HepG2 (cell line): ENCODE results near the gene PHF19. TPM values are rescaled to one million over a fixed set of nuclear protein-coding genes. Genes with fewer than 3 reads are reported as not detected.

Source experiments
- BORCS8-MEF2B ChIP-seq: sonication (generic); formaldehyde crosslinking; IDR thresholded peaks from 2 replicates; pipeline ENCODE4 v1.8.0; 2022; ENCODE audit warnings: mild to moderate bottlenecking, missing genetic modification reagents
- FLYWCH1 ChIP-seq: sonication (generic); formaldehyde crosslinking; IDR thresholded peaks from 2 replicates; pipeline ENCODE4 v1.8.1; 2023; ENCODE audit warnings: mild to moderate bottlenecking, missing genetic modification reagents
- ISL2 ChIP-seq: sonication (generic); formaldehyde crosslinking; IDR thresholded peaks from 2 replicates; pipeline ENCODE4 v1.5.0; 2020; ENCODE audit warnings: missing genetic modification reagents
- KDM3A ChIP-seq: IDR thresholded peaks from 2 replicates; pipeline ENCODE4 v1.6.1; 2018; ENCODE audit warnings: low read depth, missing compliant biosample characterization
- NFATC3 ChIP-seq: sonication (generic); formaldehyde crosslinking; IDR thresholded peaks from 2 replicates; pipeline ENCODE4 v1.5.1; 2020; ENCODE audit warnings: mild to moderate bottlenecking, missing genetic modification reagents
- PAWR ChIP-seq: sonication (generic); formaldehyde crosslinking; IDR thresholded peaks from 2 replicates; pipeline ENCODE4 v1.4.0; 2020; ENCODE audit warnings: missing genetic modification reagents, mild to moderate bottlenecking, borderline replicate concordance
- POLR2AphosphoS2 ChIP-seq: IDR thresholded peaks from 2 replicates; pipeline ENCODE4 v1.6.1; 2011; ENCODE audit warnings: low read depth, low read length, improper control_type of control experiment
- POLR2G ChIP-seq: fragments of 200-400 bp; formaldehyde crosslinking; IDR thresholded peaks from 2 replicates; pipeline ENCODE4 v1.6.1; 2018; ENCODE audit warnings: mild to moderate bottlenecking, low read depth, low read length, moderate library complexity
- RAD21 ChIP-seq: fragments of 450-650 bp; formaldehyde crosslinking; IDR thresholded peaks from 2 replicates; pipeline ENCODE4 v1.5.0; 2020; ENCODE audit warnings: mild to moderate bottlenecking
- RXRB ChIP-seq: IDR thresholded peaks from 2 replicates; pipeline ENCODE4 v1.6.1; 2016; ENCODE audit warnings: borderline replicate concordance, missing genetic modification reagents, missing compliant biosample characterization
- SNAPC5 ChIP-seq: sonication (generic); formaldehyde crosslinking; IDR thresholded peaks from 2 replicates; pipeline ENCODE4 v1.8.1; 2023; ENCODE audit warnings: mild to moderate bottlenecking, missing genetic modification reagents, borderline replicate concordance
- ZBTB1 ChIP-seq: sonication (generic); formaldehyde crosslinking; IDR thresholded peaks from 2 replicates; pipeline ENCODE4 v1.4.0; 2020; ENCODE audit warnings: missing genetic modification reagents, borderline replicate concordance
- ZBTB7B ChIP-seq: sonication (generic); formaldehyde crosslinking; IDR thresholded peaks from 2 replicates; pipeline ENCODE4 v1.4.0; 2020; ENCODE audit warnings: missing genetic modification reagents
- ZFP37 ChIP-seq: sonication (generic); formaldehyde crosslinking; IDR thresholded peaks from 2 replicates; pipeline ENCODE4 v1.4.0; 2020; ENCODE audit warnings: missing genetic modification reagents, borderline replicate concordance
- ZNF709 ChIP-seq: sonication (generic); formaldehyde crosslinking; IDR thresholded peaks from 2 replicates; pipeline ENCODE4 v1.5.0; 2020; ENCODE audit warnings: mild to moderate bottlenecking, missing genetic modification reagents
- ZNF773 ChIP-seq: sonication (generic); formaldehyde crosslinking; IDR thresholded peaks from 2 replicates; pipeline ENCODE4 v1.4.0; 2020; ENCODE audit warnings: missing genetic modification reagents, borderline replicate concordance
- ZNF800 ChIP-seq: sonication (generic); formaldehyde crosslinking; IDR thresholded peaks from 2 replicates; pipeline ENCODE4 v1.4.0; 2020; ENCODE audit warnings: missing genetic modification reagents
- polyA plus RNA-seq, 8 experiments: library from polyadenylated mRNA; depleted of rRNA in 3 of 8; stranded (reverse) in 7 of 8; unstranded in 1 of 8; fragments of >200 nt; fragmentation: Illumina TruSeq in 4 of 8; extraction: Trizol in 4 of 8; gene quantifications; 2 replicates each; pipeline versions ENCODE4 v1.2.1 to v1.2.3, GENCODE V29; 2011 to 2016; ENCODE audit warnings: low read depth in 4 of 8, missing spikeins in 1 of 8, mixed read lengths in 1 of 8; ENCODE audit not compliant: insufficient read depth in 1 of 8
- total RNA-seq, 5 experiments: library from RNA; depleted of rRNA; stranded (reverse); fragments of >200 nt; fragmentation: Illumina TruSeq; extraction: Trizol; gene quantifications; 2 replicates each; pipeline ENCODE4 v1.2.3, GENCODE V29; 2016; ENCODE audit warnings: low read depth in 1 of 5
- TF ChIP-seq, protein P1 (sequence below): IDR thresholded peaks from 2 replicates; pipeline ENCODE4 v1.6.1; 2016; ENCODE audit warnings: control low read depth
- TF ChIP-seq, protein P2 (sequence below): IDR thresholded peaks from 2 replicates; pipeline ENCODE4 v1.4.0; 2020; ENCODE audit warnings: mild to moderate bottlenecking, missing genetic modification reagents
- TF ChIP-seq, protein P3 (sequence below): sonication (generic); formaldehyde crosslinking; IDR thresholded peaks from 2 replicates; pipeline ENCODE4 v1.4.0; 2020; ENCODE audit warnings: missing genetic modification reagents, borderline replicate concordance

Gene PHF19
- total and polyA plus RNA-seq, 2 of the 13 experiments (the other 11 are each of a cell fraction or from before 2014, with no cell fraction given), result 29.7 to 41.3 TPM

DNA sequence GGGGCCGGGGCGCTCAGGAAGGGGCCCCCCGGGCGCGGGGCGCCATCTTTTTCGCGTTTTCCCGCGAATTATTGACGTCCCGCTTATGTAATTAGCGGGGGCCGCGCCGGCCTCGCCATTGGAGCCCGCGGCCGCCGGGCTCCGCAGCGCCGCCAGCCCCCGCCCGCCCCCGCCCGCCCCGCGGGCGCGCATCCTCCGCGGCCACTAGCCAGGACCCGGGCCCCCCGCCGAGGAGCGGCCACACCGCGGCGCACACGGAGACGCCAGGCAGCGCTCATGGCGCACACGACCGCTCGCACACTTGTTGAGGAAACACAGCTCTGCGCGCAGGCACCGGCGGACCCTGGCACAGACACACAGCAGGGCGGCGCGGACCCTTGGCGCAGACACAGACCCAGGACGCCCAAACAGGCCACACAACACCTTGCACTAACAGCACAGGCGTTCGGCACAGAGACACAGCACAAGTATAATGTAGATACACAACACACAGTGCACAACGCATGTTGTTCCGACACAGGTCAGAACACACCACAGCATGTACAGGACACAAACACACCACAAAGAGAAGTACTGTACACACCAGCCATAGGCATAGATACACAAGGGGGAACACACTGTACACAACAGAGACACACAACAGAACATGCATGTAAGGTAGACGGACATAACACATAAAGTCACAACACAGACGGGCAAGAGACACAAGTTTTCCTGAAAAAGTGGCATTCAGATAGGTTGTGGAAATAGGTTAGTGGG lies 467 bp upstream of the PHF19 start (continued):
- TF ChIP-seq SNAPC5 (CRISPR knock-in tag), result no peak
- no peak for TF ChIP-seq KDM3A (CRISPR knock-in tag)
- TF ChIP-seq ISL2 (CRISPR knock-in tag), result peak; percentile 45; the same call in 1 of the 2 replicates
- TF ChIP-seq, protein P1, sequence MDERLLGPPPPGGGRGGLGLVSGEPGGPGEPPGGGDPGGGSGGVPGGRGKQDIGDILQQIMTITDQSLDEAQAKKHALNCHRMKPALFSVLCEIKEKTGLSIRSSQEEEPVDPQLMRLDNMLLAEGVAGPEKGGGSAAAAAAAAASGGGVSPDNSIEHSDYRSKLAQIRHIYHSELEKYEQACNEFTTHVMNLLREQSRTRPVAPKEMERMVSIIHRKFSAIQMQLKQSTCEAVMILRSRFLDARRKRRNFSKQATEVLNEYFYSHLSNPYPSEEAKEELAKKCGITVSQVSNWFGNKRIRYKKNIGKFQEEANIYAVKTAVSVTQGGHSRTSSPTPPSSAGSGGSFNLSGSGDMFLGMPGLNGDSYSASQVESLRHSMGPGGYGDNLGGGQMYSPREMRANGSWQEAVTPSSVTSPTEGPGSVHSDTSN, result no peak
- no peak for TF ChIP-seq RXRB (CRISPR knock-in tag)
- TF ChIP-seq ZBTB7B (CRISPR knock-in tag), result peak; percentile 73
- TF ChIP-seq, protein P2, sequence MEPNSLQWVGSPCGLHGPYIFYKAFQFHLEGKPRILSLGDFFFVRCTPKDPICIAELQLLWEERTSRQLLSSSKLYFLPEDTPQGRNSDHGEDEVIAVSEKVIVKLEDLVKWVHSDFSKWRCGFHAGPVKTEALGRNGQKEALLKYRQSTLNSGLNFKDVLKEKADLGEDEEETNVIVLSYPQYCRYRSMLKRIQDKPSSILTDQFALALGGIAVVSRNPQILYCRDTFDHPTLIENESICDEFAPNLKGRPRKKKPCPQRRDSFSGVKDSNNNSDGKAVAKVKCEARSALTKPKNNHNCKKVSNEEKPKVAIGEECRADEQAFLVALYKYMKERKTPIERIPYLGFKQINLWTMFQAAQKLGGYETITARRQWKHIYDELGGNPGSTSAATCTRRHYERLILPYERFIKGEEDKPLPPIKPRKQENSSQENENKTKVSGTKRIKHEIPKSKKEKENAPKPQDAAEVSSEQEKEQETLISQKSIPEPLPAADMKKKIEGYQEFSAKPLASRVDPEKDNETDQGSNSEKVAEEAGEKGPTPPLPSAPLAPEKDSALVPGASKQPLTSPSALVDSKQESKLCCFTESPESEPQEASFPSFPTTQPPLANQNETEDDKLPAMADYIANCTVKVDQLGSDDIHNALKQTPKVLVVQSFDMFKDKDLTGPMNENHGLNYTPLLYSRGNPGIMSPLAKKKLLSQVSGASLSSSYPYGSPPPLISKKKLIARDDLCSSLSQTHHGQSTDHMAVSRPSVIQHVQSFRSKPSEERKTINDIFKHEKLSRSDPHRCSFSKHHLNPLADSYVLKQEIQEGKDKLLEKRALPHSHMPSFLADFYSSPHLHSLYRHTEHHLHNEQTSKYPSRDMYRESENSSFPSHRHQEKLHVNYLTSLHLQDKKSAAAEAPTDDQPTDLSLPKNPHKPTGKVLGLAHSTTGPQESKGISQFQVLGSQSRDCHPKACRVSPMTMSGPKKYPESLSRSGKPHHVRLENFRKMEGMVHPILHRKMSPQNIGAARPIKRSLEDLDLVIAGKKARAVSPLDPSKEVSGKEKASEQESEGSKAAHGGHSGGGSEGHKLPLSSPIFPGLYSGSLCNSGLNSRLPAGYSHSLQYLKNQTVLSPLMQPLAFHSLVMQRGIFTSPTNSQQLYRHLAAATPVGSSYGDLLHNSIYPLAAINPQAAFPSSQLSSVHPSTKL (CRISPR knock-in tag), result 0 out of 2 replicates have a peak, but pooled peaks have one; percentile 23
- TF ChIP-seq ZNF773, result peak; percentile 81; the same call in 1 of the 2 replicates
- TF ChIP-seq BORCS8-MEF2B (CRISPR knock-in tag), result 0 out of 2 replicates have a peak, but pooled peaks have one; percentile 28
- peak; percentile 31; the same call in 1 of the 2 replicates for TF ChIP-seq RAD21 (CRISPR knock-in tag)
- no peak for TF ChIP-seq PAWR
- TF ChIP-seq ZFP37 (CRISPR knock-in tag), result no peak
- peak; percentile 98 for TF ChIP-seq ZNF800 (CRISPR knock-in tag)
- no peak for TF ChIP-seq POLR2AphosphoS2
- no peak for TF ChIP-seq NFATC3
- TF ChIP-seq ZNF709, result 0 out of 2 replicates have a peak, but pooled peaks have one; percentile 44
- no peak for TF ChIP-seq ZBTB1
- peak; percentile 59; the same call in 1 of the 2 replicates for TF ChIP-seq POLR2G
- TF ChIP-seq, protein P3, sequence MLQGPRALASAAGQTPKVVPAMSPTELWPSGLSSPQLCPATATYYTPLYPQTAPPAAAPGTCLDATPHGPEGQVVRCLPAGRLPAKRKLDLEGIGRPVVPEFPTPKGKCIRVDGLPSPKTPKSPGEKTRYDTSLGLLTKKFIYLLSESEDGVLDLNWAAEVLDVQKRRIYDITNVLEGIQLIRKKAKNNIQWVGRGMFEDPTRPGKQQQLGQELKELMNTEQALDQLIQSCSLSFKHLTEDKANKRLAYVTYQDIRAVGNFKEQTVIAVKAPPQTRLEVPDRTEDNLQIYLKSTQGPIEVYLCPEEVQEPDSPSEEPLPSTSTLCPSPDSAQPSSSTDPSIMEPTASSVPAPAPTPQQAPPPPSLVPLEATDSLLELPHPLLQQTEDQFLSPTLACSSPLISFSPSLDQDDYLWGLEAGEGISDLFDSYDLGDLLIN (CRISPR knock-in tag), result peak; percentile 77; the same call in 1 of the 2 replicates
- no peak for TF ChIP-seq FLYWCH1
